ENCODE measurements around the gene ABCB1.

The ABCB1 gene

GRCh38 chr7:87600130-87601124 is at the start of gene ABCB1:
TSS of gene ABCB1 (minus strand) at chr7:87600884. CDS start at chr7:87600184, 700 bp downstream.
- DNase-seq (ENCODE audit: low read depth, low spot score): peak; percentile 35

- no peak for DNase-seq (ENCODE audit: low read depth, low spot score)
Measured at GRCh38 chr7:87648316-87648715, 47.6 kb upstream of the ABCB1 start.

GRCh38 chr7:87645446-87645845 is 44.8 kb upstream of the ABCB1 start:
- DNase-seq (ENCODE audit: low read depth, low spot score): no peak

- DNase-seq (ENCODE audit: low read depth, low spot score): no peak
Measured at GRCh38 chr7:87635921-87636320, 35.2 kb upstream of the ABCB1 start.

- no peak for DNase-seq (ENCODE audit: low read depth, low spot score)
Measured at GRCh38 chr7:87628780-87629569, 28.3 kb upstream of the ABCB1 start.

- DNase-seq (ENCODE audit: low read depth, low spot score): no peak
Measured at GRCh38 chr7:87627634-87627994, 26.9 kb upstream of the ABCB1 start.

- no peak for DNase-seq (ENCODE audit: low read depth, low spot score)
Measured at GRCh38 chr7:87625101-87625500, 24.4 kb upstream of the ABCB1 start.

GRCh38 chr7:87624628-87625027 is 23.9 kb upstream of the ABCB1 start:
- no peak for DNase-seq (ENCODE audit: low read depth, low spot score)

- DNase-seq (ENCODE audit: low read depth, low spot score): no peak
Measured at GRCh38 chr7:87615197-87615596, 14.5 kb upstream of the ABCB1 start.

GRCh38 chr7:87609916-87610315 is 9.2 kb upstream of the ABCB1 start:
- DNase-seq (ENCODE audit: low read depth, low spot score): no peak

GRCh38 chr7:87608431-87608830 is 7.7 kb upstream of the ABCB1 start:
- no peak for DNase-seq (ENCODE audit: low read depth, low spot score)

- DNase-seq (ENCODE audit: low read depth, low spot score): no peak
Measured at GRCh38 chr7:87604264-87604663, 3.6 kb upstream of the ABCB1 start.

- DNase-seq (ENCODE audit: low read depth, low spot score): no peak
Measured at GRCh38 chr7:87599336-87599735, 1.3 kb downstream of the ABCB1 start.

- no peak for DNase-seq (ENCODE audit: low read depth, low spot score)
Measured at GRCh38 chr7:87598234-87599009, 2.3 kb downstream of the ABCB1 start.

- DNase-seq (ENCODE audit: low read depth, low spot score): no peak
Measured at GRCh38 chr7:87596696-87597095, 4.0 kb downstream of the ABCB1 start.

- no peak for DNase-seq (ENCODE audit: low read depth, low spot score)
Measured at GRCh38 chr7:87596136-87596535, 4.5 kb downstream of the ABCB1 start.

GRCh38 chr7:87592300-87592699 is 8.4 kb downstream of the ABCB1 start:
- DNase-seq (ENCODE audit: low read depth, low spot score): no peak

- no peak for DNase-seq (ENCODE audit: low read depth, low spot score)
Measured at GRCh38 chr7:87591211-87591610, 9.5 kb downstream of the ABCB1 start.

- DNase-seq (ENCODE audit: low read depth, low spot score): no peak
Measured at GRCh38 chr7:87590578-87590977, 10.1 kb downstream of the ABCB1 start.

GRCh38 chr7:87589631-87590030 is 11.1 kb downstream of the ABCB1 start:
- DNase-seq (ENCODE audit: low read depth, low spot score): no peak

GRCh38 chr7:87581723-87582122 is 19.0 kb downstream of the ABCB1 start:
- DNase-seq (ENCODE audit: low read depth, low spot score): no peak

- DNase-seq (ENCODE audit: low read depth, low spot score): no peak
Measured at GRCh38 chr7:87580636-87581035, 20.0 kb downstream of the ABCB1 start.

Data from iPS DF 19.7 (cell line).